Loucy (cell line): Measurements from ENCODE around the gene OR13J1.
A peak's percentile ranks its signal among the peaks of the same experiment; 100 is the strongest.

ENCODE experiments used
- EZH2phosphoT487 ChIP-seq: fragments of 200-600 bp; IDR thresholded peaks from 2 replicates; pipeline ENCODE4 v1.6.1; 2018; ENCODE audit warnings: antibody characterized with exemption, mild to moderate bottlenecking, moderate library complexity, borderline replicate concordance
- TF ChIP-seq, protein P1 (sequence below): fragments of 200-600 bp; sonication (generic); conservative IDR thresholded peaks from 2 replicates; pipeline ENCODE4 v1.5.1; 2014; ENCODE audit warnings: mild to moderate bottlenecking, antibody characterized with exemption, low read length

DNA sequence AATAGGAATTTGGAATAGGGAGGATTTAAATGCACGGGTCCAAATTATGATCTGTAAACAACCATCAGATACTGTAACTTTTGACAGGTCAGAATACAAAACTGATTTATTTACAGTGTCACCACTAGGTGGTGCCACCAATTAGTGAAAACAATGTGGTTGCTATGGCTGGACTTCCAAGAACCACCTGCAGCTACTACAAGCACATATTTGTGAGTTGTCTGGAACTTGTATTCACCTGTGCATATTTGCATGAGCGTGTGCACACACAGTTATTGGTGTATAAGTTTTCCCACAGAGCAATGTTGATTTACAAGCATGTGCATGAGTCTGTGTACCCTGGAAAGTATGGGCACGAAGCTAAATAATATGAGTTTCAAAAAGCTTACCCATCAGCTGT is 32.8 kb upstream of the OR13J1 start:
- TF ChIP-seq, protein P1, sequence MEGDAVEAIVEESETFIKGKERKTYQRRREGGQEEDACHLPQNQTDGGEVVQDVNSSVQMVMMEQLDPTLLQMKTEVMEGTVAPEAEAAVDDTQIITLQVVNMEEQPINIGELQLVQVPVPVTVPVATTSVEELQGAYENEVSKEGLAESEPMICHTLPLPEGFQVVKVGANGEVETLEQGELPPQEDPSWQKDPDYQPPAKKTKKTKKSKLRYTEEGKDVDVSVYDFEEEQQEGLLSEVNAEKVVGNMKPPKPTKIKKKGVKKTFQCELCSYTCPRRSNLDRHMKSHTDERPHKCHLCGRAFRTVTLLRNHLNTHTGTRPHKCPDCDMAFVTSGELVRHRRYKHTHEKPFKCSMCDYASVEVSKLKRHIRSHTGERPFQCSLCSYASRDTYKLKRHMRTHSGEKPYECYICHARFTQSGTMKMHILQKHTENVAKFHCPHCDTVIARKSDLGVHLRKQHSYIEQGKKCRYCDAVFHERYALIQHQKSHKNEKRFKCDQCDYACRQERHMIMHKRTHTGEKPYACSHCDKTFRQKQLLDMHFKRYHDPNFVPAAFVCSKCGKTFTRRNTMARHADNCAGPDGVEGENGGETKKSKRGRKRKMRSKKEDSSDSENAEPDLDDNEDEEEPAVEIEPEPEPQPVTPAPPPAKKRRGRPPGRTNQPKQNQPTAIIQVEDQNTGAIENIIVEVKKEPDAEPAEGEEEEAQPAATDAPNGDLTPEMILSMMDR = peak; percentile 84
- TF ChIP-seq EZH2phosphoT487 = no peak
